ENCODE data around the gene RRN3. TPM values are rescaled to one million over a fixed set of nuclear protein-coding genes. Genes with fewer than 3 reads are reported as not detected.
A peak's percentile ranks its signal among the peaks of the same experiment; 100 is the strongest.
"Not testable (repeated sequence)": the region's sequence is repeated elsewhere in the genome, so short reads cannot be mapped to it uniquely, and the experiment has no call there.

RRN3 gene
- total RNA-seq, result 37.9 TPM

- not testable (repeated sequence) for H3K27me3 ChIP-seq (ENCODE audit: insufficient read depth, low read length); H3K9me3 ChIP-seq (ENCODE audit: low read depth, low read length)
- peak within 1 kb of the TSS; percentile 59 for H3K4me3 ChIP-seq (ENCODE audit: low read length)
- H3K4me1 ChIP-seq (ENCODE audit: insufficient read depth, low read length), result peaks cover 15% of the 10 kb centered on the region
These were observed at the start of gene RRN3 for GRCh38 chr16:15093955-15094827. Gene RRN3 (minus strand): TSS chr16:15094272. CDS start chr16:15094233, 39 bp downstream.

- H3K4me3 ChIP-seq (ENCODE audit: low read length); H3K9me3 ChIP-seq (ENCODE audit: low read depth, low read length); H3K27me3 ChIP-seq (ENCODE audit: insufficient read depth, low read length); H3K4me1 ChIP-seq (ENCODE audit: insufficient read depth, low read length): not testable (repeated sequence)
These were observed 49.6 kb upstream of the RRN3 start for GRCh38 chr16:15143601-15144091.

GRCh38 chr16:15142891-15143600, 49.0 kb upstream of the RRN3 start:
- not testable (repeated sequence) for H3K4me1 ChIP-seq (ENCODE audit: insufficient read depth, low read length); H3K27me3 ChIP-seq (ENCODE audit: insufficient read depth, low read length); H3K9me3 ChIP-seq (ENCODE audit: low read depth, low read length); H3K4me3 ChIP-seq (ENCODE audit: low read length)

GRCh38 chr16:15142107-15142890, 48.2 kb upstream of the RRN3 start:
- not testable (repeated sequence) for H3K27me3 ChIP-seq (ENCODE audit: insufficient read depth, low read length); H3K9me3 ChIP-seq (ENCODE audit: low read depth, low read length); H3K4me1 ChIP-seq (ENCODE audit: insufficient read depth, low read length); H3K4me3 ChIP-seq (ENCODE audit: low read length)

GRCh38 chr16:15141586-15141985, 47.5 kb upstream of the RRN3 start:
- H3K4me3 ChIP-seq (ENCODE audit: low read length), result no peak overlapping the region
- H3K9me3 ChIP-seq (ENCODE audit: low read depth, low read length), result no peaks in the 10 kb centered on the region
- no peaks in the 10 kb centered on the region for H3K4me1 ChIP-seq (ENCODE audit: insufficient read depth, low read length)
- no peaks in the 10 kb centered on the region for H3K27me3 ChIP-seq (ENCODE audit: insufficient read depth, low read length)

GRCh38 chr16:15140444-15141365, 46.6 kb upstream of the RRN3 start:
- H3K9me3 ChIP-seq (ENCODE audit: low read depth, low read length); H3K4me3 ChIP-seq (ENCODE audit: low read length); H3K27me3 ChIP-seq (ENCODE audit: insufficient read depth, low read length); H3K4me1 ChIP-seq (ENCODE audit: insufficient read depth, low read length): not testable (repeated sequence)

- not testable (repeated sequence) for H3K4me1 ChIP-seq (ENCODE audit: insufficient read depth, low read length); H3K4me3 ChIP-seq (ENCODE audit: low read length); H3K9me3 ChIP-seq (ENCODE audit: low read depth, low read length); H3K27me3 ChIP-seq (ENCODE audit: insufficient read depth, low read length)
These were observed 43.4 kb upstream of the RRN3 start for GRCh38 chr16:15137514-15137913.

- not testable (repeated sequence) for H3K27me3 ChIP-seq (ENCODE audit: insufficient read depth, low read length)
These were observed 41.6 kb upstream of the RRN3 start for GRCh38 chr16:15135483-15136360.

GRCh38 chr16:15134752-15135482, 40.8 kb upstream of the RRN3 start:
- H3K27me3 ChIP-seq (ENCODE audit: insufficient read depth, low read length); H3K4me1 ChIP-seq (ENCODE audit: insufficient read depth, low read length); H3K4me3 ChIP-seq (ENCODE audit: low read length); H3K9me3 ChIP-seq (ENCODE audit: low read depth, low read length): not testable (repeated sequence)

More at GRCh38 chr16:15135483-15136360, 41.6 kb upstream of the RRN3 start:
- not testable (repeated sequence) for H3K4me1 ChIP-seq (ENCODE audit: insufficient read depth, low read length); H3K9me3 ChIP-seq (ENCODE audit: low read depth, low read length); H3K4me3 ChIP-seq (ENCODE audit: low read length)

GRCh38 chr16:15133554-15133953, 39.5 kb upstream of the RRN3 start:
- H3K27me3 ChIP-seq (ENCODE audit: insufficient read depth, low read length); H3K4me1 ChIP-seq (ENCODE audit: insufficient read depth, low read length); H3K4me3 ChIP-seq (ENCODE audit: low read length); H3K9me3 ChIP-seq (ENCODE audit: low read depth, low read length): not testable (repeated sequence)

- H3K9me3 ChIP-seq (ENCODE audit: low read depth, low read length); H3K4me3 ChIP-seq (ENCODE audit: low read length); H3K4me1 ChIP-seq (ENCODE audit: insufficient read depth, low read length); H3K27me3 ChIP-seq (ENCODE audit: insufficient read depth, low read length): not testable (repeated sequence)
These were observed 38.8 kb upstream of the RRN3 start for GRCh38 chr16:15132719-15133428.

- not testable (repeated sequence) for H3K27me3 ChIP-seq (ENCODE audit: insufficient read depth, low read length); H3K4me1 ChIP-seq (ENCODE audit: insufficient read depth, low read length); H3K9me3 ChIP-seq (ENCODE audit: low read depth, low read length); H3K4me3 ChIP-seq (ENCODE audit: low read length)
These were observed 37.0 kb upstream of the RRN3 start for GRCh38 chr16:15130943-15131700.
